Activated CD4-positive, alpha-beta memory T cell treated with anti-CD3 and anti-CD28 coated beads, Interleukin-2, amount 10 ng/mL, durations not matched to agents 7 days and 5 days (primary cell): ENCODE data around the gene LINS1. TPM values are rescaled to one million over a fixed set of nuclear protein-coding genes. Genes with fewer than 3 reads are reported as not detected.
"Not testable (repeated sequence)": the region's sequence is repeated elsewhere in the genome, so short reads cannot be mapped to it uniquely, and the experiment has no call there.

ENCODE experiments used
- CTCF ChIA-PET: fragments of 350-600 bp; sonication (Branson Sonifier 250); formaldehyde crosslinking; loops from one replicate; lab custom pipeline; 2021; ENCODE audit warnings: antibody characterized with exemption, inconsistent platforms; lab: Charles Lee
- POLR2A ChIA-PET: fragments of 350-600 bp; sonication (Branson Sonifier 250); formaldehyde crosslinking; loops from one replicate; lab custom pipeline; 2021; ENCODE audit warnings: antibody characterized with exemption; lab: Charles Lee
- DNase-seq: peaks from one replicate; pipeline ENCODE4 v3.0.0-alpha.2; 2020
- H3K27ac Mint-ChIP-seq: one replicate; pipeline ENCODE4 v1.8.0; 2021; ENCODE audit warnings: mild to moderate bottlenecking, mixed read lengths
- H3K27me3 Mint-ChIP-seq: one replicate; pipeline ENCODE4 v1.8.0; 2021; ENCODE audit warnings: mixed read lengths
- H3K36me3 Mint-ChIP-seq: one replicate; pipeline ENCODE4 v1.8.0; 2021; ENCODE audit warnings: low read depth, mixed read lengths
- H3K4me1 Mint-ChIP-seq: one replicate; pipeline ENCODE4 v1.8.0; 2021; ENCODE audit warnings: mixed read lengths
- H3K4me3 Mint-ChIP-seq: one replicate; pipeline ENCODE4 v1.8.0; 2021; ENCODE audit warnings: mild to moderate bottlenecking, mixed read lengths
- H3K9me3 Mint-ChIP-seq: one replicate; pipeline ENCODE4 v1.8.0; 2021; ENCODE audit warnings: mixed read lengths
- total RNA-seq, 2 experiments: library from RNA; stranded (reverse); gene quantifications; one replicate each; pipeline ENCODE4 v1.2.3, GENCODE V29; 2021

The LINS1 gene
- total RNA-seq, 2 experiments from 2014 or later = 46.1 to 49.6 TPM

DNA sequence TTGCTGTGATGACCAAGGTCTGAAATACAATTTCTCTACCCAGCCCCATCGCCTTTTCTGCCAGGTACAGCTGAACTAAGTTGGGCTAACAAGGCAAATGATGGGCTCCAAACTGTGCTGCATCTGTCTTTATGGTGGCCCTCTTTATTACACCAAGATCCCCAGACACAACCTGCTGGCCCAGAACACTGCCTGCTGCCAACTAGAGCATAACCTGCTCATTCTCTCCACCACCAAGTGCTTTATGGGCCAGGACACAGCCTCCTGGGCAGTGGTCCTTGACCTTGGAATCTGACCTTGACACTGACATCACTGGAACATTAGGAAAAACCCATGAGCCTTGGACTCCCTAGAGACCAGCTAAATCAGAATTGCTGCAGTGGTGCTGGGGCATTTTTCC, 3.3 kb downstream of the LINS1 start:
- CTCF ChIA-PET = interaction anchor here (0.8 to 4.7 kb wide), 4 partner anchors 27 to 670 kb away, joined by 3 to 42 read pairs (median 22); no protein-coding TSS in a partner anchor
- Mint-ChIP-seq H3K4me3 (peak overlapping the region; percentile 41), H3K4me1 (peaks cover 63% of the 10 kb centered on the region), H3K27me3 (no peaks in the 10 kb centered on the region), H3K9me3 (no peaks in the 10 kb centered on the region), H3K27ac (peak overlapping the region; percentile 81), H3K36me3 (peaks cover 36% of the 10 kb centered on the region)
- no peak for DNase-seq
- POLR2A ChIA-PET = interaction anchor here (0.7 to 9.5 kb wide), 2 partner anchors 8 to 26 kb away, joined by 3 to 107 read pairs; no protein-coding TSS in a partner anchor

DNA sequence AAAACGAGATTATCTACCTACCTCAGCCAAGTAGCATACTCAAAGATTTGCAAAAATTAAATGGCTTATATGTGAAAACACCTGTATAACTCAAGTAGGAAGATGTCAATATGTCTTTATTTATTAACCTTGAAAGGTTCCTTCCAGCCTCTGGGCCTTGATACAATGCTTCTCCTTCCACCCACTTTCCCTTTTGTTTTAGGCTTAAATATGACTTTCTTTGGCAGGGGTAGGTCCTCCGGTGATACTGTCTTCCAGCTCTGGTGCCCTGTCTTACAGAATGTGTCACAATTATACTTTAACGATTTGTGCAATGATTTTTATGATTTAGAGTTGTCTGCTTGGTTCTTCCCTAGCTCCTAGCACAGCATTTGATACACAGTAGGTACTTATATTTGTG, 4.1 kb downstream of the LINS1 start:
- H3K4me1 Mint-ChIP-seq = peaks cover 63% of the 10 kb centered on the region

GRCh38 chr15:100596792-100597191, 5.2 kb downstream of the LINS1 start:
- Mint-ChIP-seq H3K36me3 (peaks cover 47% of the 10 kb centered on the region), H3K27ac (peak overlapping the region; percentile 93), H3K9me3 (peaks cover 2% of the 10 kb centered on the region), H3K4me3 (peak overlapping the region; percentile 71), H3K27me3 (no peaks in the 10 kb centered on the region), H3K4me1 (peaks cover 71% of the 10 kb centered on the region)
- ChIA-PET CTCF (interaction anchor here (1.3 to 4.7 kb wide), 3 partner anchors 25 to 260 kb away, joined by 3 to 42 read pairs (median 38); no protein-coding TSS in a partner anchor), POLR2A (interaction anchor here (0.8 to 9.5 kb wide), 11 partner anchors 8 to 1346 kb away, joined by 3 to 107 read pairs (median 4); partner anchors contain the start of genes LRRC28 and SNRPA1)
- DNase-seq = peak; percentile 97

More for the DNA sequence above, 4.1 kb downstream of the LINS1 start:
- POLR2A ChIA-PET = interaction anchor here (0.7 to 9.5 kb wide), 4 partner anchors 9 to 660 kb away, joined by 3 to 107 read pairs (median 7); no protein-coding TSS in a partner anchor
- H3K27me3 Mint-ChIP-seq = no peaks in the 10 kb centered on the region
- DNase-seq = no peak
- peak overlapping the region; percentile 93 for H3K27ac Mint-ChIP-seq
- H3K9me3 Mint-ChIP-seq = no peaks in the 10 kb centered on the region
- peak overlapping the region; percentile 71 for H3K4me3 Mint-ChIP-seq
- H3K36me3 Mint-ChIP-seq = peaks cover 38% of the 10 kb centered on the region
- CTCF ChIA-PET = interaction anchor here (0.8 to 4.7 kb wide), 4 partner anchors 26 to 669 kb away, joined by 3 to 42 read pairs (median 22); no protein-coding TSS in a partner anchor

- peaks cover 56% of the 10 kb centered on the region for H3K36me3 Mint-ChIP-seq
- ChIA-PET POLR2A (interaction anchor here (1.0 to 9.5 kb wide), 7 partner anchors 9 to 699 kb away, joined by 3 to 107 read pairs (median 5); partner anchors contain the start of gene SNRPA1), CTCF (interaction anchor here (0.7 to 4.7 kb wide), 3 partner anchors 21 to 246 kb away, joined by 3 to 42 read pairs (median 38); no protein-coding TSS in a partner anchor)
- H3K27ac Mint-ChIP-seq = peak overlapping the region; percentile 93
- peak overlapping the region; percentile 71 for H3K4me3 Mint-ChIP-seq
- no peaks in the 10 kb centered on the region for H3K27me3 Mint-ChIP-seq
- H3K4me1 Mint-ChIP-seq = peaks cover 74% of the 10 kb centered on the region
- H3K9me3 Mint-ChIP-seq = peaks cover 7% of the 10 kb centered on the region
- DNase-seq = peak; percentile 31
Measured at GRCh38 chr15:100595964-100596363, 6.0 kb downstream of the LINS1 start.

GRCh38 chr15:100593431-100593830, 8.6 kb downstream of the LINS1 start:
- DNase-seq = no peak
- CTCF ChIA-PET = interaction anchor here (1.7 to 2.0 kb wide), 2 partner anchors 21 to 243 kb away, joined by 7 read pairs; no protein-coding TSS in a partner anchor
- Mint-ChIP-seq H3K4me1 (peaks cover 56% of the 10 kb centered on the region), H3K27me3 (no peaks in the 10 kb centered on the region), H3K27ac (no peak overlapping the region), H3K9me3 (peaks cover 24% of the 10 kb centered on the region), H3K36me3 (peaks cover 68% of the 10 kb centered on the region), H3K4me3 (no peak overlapping the region)
- POLR2A ChIA-PET = interaction anchor here (1.2 kb wide), 1 partner anchor 23 kb away, joined by 3 read pairs; no protein-coding TSS in a partner anchor

DNA sequence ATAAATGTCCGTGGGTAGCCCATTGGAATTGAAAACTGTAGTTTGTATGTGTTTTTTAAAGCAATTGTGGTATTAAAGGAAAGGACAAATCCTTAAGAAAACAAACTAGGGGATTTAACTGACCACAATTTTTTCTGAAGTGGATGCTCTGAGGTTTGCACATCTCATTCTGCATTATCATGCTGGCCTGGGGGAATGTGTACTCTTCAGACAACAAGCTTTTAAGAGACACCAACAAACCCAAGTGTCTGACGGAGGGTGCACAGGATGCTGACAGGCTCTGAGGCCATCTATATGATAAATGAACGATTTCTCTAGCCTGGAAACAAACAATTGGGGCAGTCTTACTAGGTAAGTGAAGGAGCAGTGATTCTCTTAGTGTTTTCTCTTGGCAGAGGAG, 9.1 kb downstream of the LINS1 start:
- ChIA-PET CTCF (interaction anchor here (1.7 to 2.0 kb wide), 2 partner anchors 21 to 243 kb away, joined by 7 read pairs; no protein-coding TSS in a partner anchor), POLR2A (interaction anchor here (0.8 to 1.2 kb wide), 3 partner anchors 20 to 243 kb away, joined by 3 read pairs; no protein-coding TSS in a partner anchor)
- H3K4me3 Mint-ChIP-seq = no peak overlapping the region
- H3K27me3 Mint-ChIP-seq = no peaks in the 10 kb centered on the region
- peaks cover 52% of the 10 kb centered on the region for H3K4me1 Mint-ChIP-seq
- H3K27ac Mint-ChIP-seq = no peak overlapping the region
- peaks cover 71% of the 10 kb centered on the region for H3K36me3 Mint-ChIP-seq
- no peak for DNase-seq
- H3K9me3 Mint-ChIP-seq = peaks cover 26% of the 10 kb centered on the region

DNA sequence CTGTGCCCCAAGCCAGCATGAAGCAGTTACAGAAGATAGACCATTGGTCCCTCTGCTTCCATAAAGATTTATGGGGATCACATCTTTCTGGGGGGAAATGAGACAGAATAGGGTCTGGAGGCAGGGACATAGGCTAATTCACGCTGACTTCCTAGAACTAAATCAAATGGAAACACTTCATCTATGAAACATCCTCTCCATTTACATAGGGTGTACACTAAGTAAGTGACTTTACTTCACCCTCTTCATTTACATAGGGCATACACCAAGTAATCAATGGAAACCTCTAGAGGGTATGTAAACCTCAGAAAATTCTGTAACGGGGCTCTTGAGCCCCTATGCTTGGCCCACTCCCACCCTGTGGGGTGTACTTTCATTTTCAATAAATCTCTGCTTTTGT, 10.1 kb downstream of the LINS1 start:
- CTCF ChIA-PET = no interaction called here
- POLR2A ChIA-PET = interaction anchor here (1.0 kb wide), 1 partner anchor 19 kb away, joined by 3 read pairs; no protein-coding TSS in a partner anchor
- peaks cover 45% of the 10 kb centered on the region for H3K4me1 Mint-ChIP-seq
- peaks cover 32% of the 10 kb centered on the region for H3K9me3 Mint-ChIP-seq
- no peak overlapping the region for H3K27ac Mint-ChIP-seq
- no peak for DNase-seq
- no peaks in the 10 kb centered on the region for H3K27me3 Mint-ChIP-seq
- no peak overlapping the region for H3K4me3 Mint-ChIP-seq
- peaks cover 75% of the 10 kb centered on the region for H3K36me3 Mint-ChIP-seq

DNA sequence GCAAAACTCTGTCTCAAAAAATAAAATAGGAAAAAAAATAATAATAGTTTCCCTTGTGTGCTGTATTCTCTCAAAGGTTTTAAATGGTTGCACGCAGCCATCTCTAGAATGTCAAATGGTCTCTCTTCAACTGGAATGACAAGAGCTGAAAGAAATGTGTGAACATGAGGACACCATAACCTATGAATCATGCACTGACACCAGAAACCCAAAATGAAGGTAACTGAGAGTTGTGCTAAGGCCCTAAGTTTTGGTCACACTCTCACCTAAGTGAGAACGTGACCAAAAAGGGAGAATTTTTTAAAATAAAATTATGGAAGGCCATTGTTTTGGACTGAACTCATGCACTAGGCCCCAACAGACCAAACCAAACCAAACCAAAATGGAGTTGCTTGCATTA, 10.8 kb downstream of the LINS1 start:
- POLR2A ChIA-PET, H3K27me3 Mint-ChIP-seq, DNase-seq, CTCF ChIA-PET, H3K27ac Mint-ChIP-seq, H3K4me3 Mint-ChIP-seq: not testable (repeated sequence)
- H3K9me3 Mint-ChIP-seq = peaks cover 33% of the 10 kb centered on the region
- peaks cover 41% of the 10 kb centered on the region for H3K4me1 Mint-ChIP-seq
- H3K36me3 Mint-ChIP-seq = peaks cover 80% of the 10 kb centered on the region

- H3K4me1 Mint-ChIP-seq = peaks cover 26% of the 10 kb centered on the region
- H3K27me3 Mint-ChIP-seq = no peaks in the 10 kb centered on the region
Measured at GRCh38 chr15:100588638-100589242, 13.2 kb downstream of the LINS1 start.

GRCh38 chr15:100580414-100580813, 21.6 kb downstream of the LINS1 start:
- DNase-seq = no peak
- POLR2A ChIA-PET = interaction anchor here (0.7 to 1.0 kb wide), 2 partner anchors 15 to 20 kb away, joined by 4 read pairs; no protein-coding TSS in a partner anchor
- H3K27ac Mint-ChIP-seq = peak overlapping the region; percentile 80
- H3K4me1 Mint-ChIP-seq = peaks cover 30% of the 10 kb centered on the region
- peaks cover 62% of the 10 kb centered on the region for H3K36me3 Mint-ChIP-seq
- no peaks in the 10 kb centered on the region for H3K27me3 Mint-ChIP-seq
- CTCF ChIA-PET = no interaction called here
- peaks cover 9% of the 10 kb centered on the region for H3K9me3 Mint-ChIP-seq
- H3K4me3 Mint-ChIP-seq = no peak overlapping the region

More at GRCh38 chr15:100588638-100589242, 13.2 kb downstream of the LINS1 start:
- CTCF ChIA-PET = interaction anchor here (1.7 to 2.5 kb wide), 2 partner anchors 16 to 239 kb away, joined by 6 to 11 read pairs; no protein-coding TSS in a partner anchor
- Mint-ChIP-seq H3K36me3 (peaks cover 87% of the 10 kb centered on the region), H3K4me3 (no peak overlapping the region), H3K9me3 (peaks cover 36% of the 10 kb centered on the region), H3K27ac (no peak overlapping the region)
- POLR2A ChIA-PET = interaction anchor here (0.7 kb wide), 1 partner anchor 13 kb away, joined by 4 read pairs; the partner anchor contains the start of genes ASB7 and LINS1
- no peak for DNase-seq

GRCh38 chr15:100573526-100573925, 28.5 kb downstream of the LINS1 start:
- Mint-ChIP-seq H3K4me3 (no peak overlapping the region), H3K27me3 (no peaks in the 10 kb centered on the region), H3K36me3 (peaks cover 73% of the 10 kb centered on the region), H3K4me1 (peaks cover 51% of the 10 kb centered on the region), H3K27ac (peak overlapping the region; percentile 52), H3K9me3 (no peaks in the 10 kb centered on the region)
- no peak for DNase-seq
- ChIA-PET CTCF (interaction anchor here (0.7 to 6.6 kb wide), 10 partner anchors 10 to 235 kb away, joined by 3 to 117 read pairs (median 6); partner anchors contain the start of genes ADAMTS17, ASB7 and LINS1), POLR2A (interaction anchor here (0.6 to 5.5 kb wide), 4 partner anchors 25 to 613 kb away, joined by 5 to 107 read pairs (median 14); partner anchors contain the start of genes ASB7 and LINS1)

DNA sequence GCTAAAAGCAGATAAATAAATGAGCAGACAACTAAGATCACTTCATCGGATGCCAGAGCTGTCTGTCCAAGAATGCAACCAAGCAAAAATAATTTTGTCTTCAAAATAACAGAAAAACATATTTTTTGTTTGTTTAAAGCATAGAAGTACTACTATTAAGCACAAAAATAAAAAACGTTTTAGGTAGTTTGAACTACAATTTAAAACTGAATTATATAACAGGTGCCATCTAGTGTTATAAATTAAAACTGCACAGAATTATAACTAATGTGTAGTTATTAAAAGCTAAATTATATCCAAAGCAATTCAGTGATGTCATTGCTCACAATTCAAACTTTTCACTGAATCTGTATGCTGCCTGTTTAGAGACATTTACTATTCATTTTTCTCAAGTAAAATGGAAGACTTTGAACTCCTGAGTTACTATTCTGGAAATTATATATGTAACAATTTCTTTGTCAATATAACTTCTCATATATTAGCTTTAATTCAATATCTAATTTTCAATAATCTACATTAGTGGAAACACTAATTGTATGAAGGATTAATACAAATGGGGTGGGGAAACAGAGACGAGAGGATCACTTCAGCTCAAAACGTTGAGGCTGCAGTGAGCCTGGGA, 29.5 kb downstream of the LINS1 start:
- CTCF ChIA-PET = interaction anchor here (0.5 to 6.6 kb wide), 14 partner anchors 9 to 434 kb away, joined by 3 to 117 read pairs (median 6); partner anchors contain the start of genes ADAMTS17, ASB7 and LINS1
- POLR2A ChIA-PET = interaction anchor here (0.9 to 5.5 kb wide), 3 partner anchors 20 to 222 kb away, joined by 3 to 107 read pairs (median 20); partner anchors contain the start of genes ASB7 and LINS1
- H3K36me3 Mint-ChIP-seq = peaks cover 73% of the 10 kb centered on the region

More for the DNA sequence above, 29.5 kb downstream of the LINS1 start:
- Mint-ChIP-seq H3K4me3 (peak overlapping the region; percentile 66), H3K9me3 (no peaks in the 10 kb centered on the region), H3K27me3 (no peaks in the 10 kb centered on the region), H3K4me1 (peaks cover 51% of the 10 kb centered on the region), H3K27ac (peak overlapping the region; percentile 75)
- no peak for DNase-seq
